K562 (cell line): Measurements from ENCODE around the gene ENTPD5. TPM values are rescaled to one million over a fixed set of nuclear protein-coding genes. Genes with fewer than 3 reads are reported as not detected.

Experiments
- BRD4 ChIP-seq: fragments of 200-600 bp; sonication (generic); IDR thresholded peaks from 2 replicates; pipeline ENCODE4 v1.6.1; 2017; ENCODE audit warnings: inconsistent platforms
- MYC ChIP-seq, 2 experiments: fragments of 250-450 bp in 1 of 2; sonication (Bioruptor Pico) in 1 of 2; IDR thresholded peaks; 2 replicates each; pipeline versions ENCODE4 v1.5.1 to v1.6.1; 2012 to 2021; ENCODE audit warnings: low read depth in 2 of 2, borderline replicate concordance in 1 of 2, improper control_type of control experiment in 1 of 2, low read length in 1 of 2, mild to moderate bottlenecking in 1 of 2, moderate library complexity in 1 of 2
- POLR3G ChIP-seq: IDR thresholded peaks from 2 replicates; pipeline ENCODE4 v1.6.1; 2011; ENCODE audit not compliant: insufficient read length, insufficient replicate concordance; ENCODE audit errors: extremely low read depth
- RAD21 ChIP-seq, 2 experiments: fragments of 250-450 bp in 1 of 2; fragments of 450-650 bp in 1 of 2; sonication (Bioruptor Pico) in 1 of 2; formaldehyde crosslinking in 1 of 2; IDR thresholded peaks in 1 of 2; conservative IDR thresholded peaks in 1 of 2; 2 replicates each; pipeline versions ENCODE4 v1.4.0 to v1.8.0; 2020 to 2022; ENCODE audit warnings: mild to moderate bottlenecking in 2 of 2, moderate library complexity in 1 of 2
- RBBP5 ChIP-seq: fragments of 200-600 bp; sonication (generic); IDR thresholded peaks from 2 replicates; pipeline ENCODE4 v1.6.1; 2012; ENCODE audit warnings: borderline replicate concordance, mild to moderate bottlenecking, low read length, control low read depth, inconsistent platforms; ENCODE audit not compliant: insufficient read depth, poor library complexity, severe bottlenecking
- SMAD2 ChIP-seq: fragments of 150-350 bp; IDR thresholded peaks from 2 replicates; pipeline ENCODE4 v1.6.1; 2014; ENCODE audit warnings: low read depth, mild to moderate bottlenecking, low read length
- SPI1 ChIP-seq: IDR thresholded peaks from 2 replicates; pipeline ENCODE4 v1.6.1; 2011; ENCODE audit warnings: low read depth, low read length, control low read depth, borderline replicate concordance
- SUPT5H ChIP-seq: fragments of 450-650 bp; IDR thresholded peaks from 2 replicates; pipeline ENCODE4 v1.6.1; 2016
- TAF7 ChIP-seq: fragments of 450-650 bp; IDR thresholded peaks from 2 replicates; pipeline ENCODE4 v1.6.1; 2016; ENCODE audit warnings: missing genetic modification characterization, missing compliant biosample characterization
- ZNF197 ChIP-seq: fragments of 200-800 bp; sonication (Bioruptor generic); IDR thresholded peaks from 2 replicates; pipeline ENCODE4 v1.6.1; 2016; ENCODE audit warnings: low read depth, missing genetic modification characterization, missing compliant biosample characterization
- ZNF24 ChIP-seq: fragments of 450-650 bp; IDR thresholded peaks from 2 replicates; pipeline ENCODE4 v1.6.1; 2016
- polyA plus RNA-seq, 8 experiments: library from polyadenylated mRNA; depleted of rRNA in 4 of 8; stranded (reverse) in 5 of 8; unstranded in 3 of 8; fragments of >200 nt; fragmentation: Nextera tagmentation in 2 of 8; fragmentation: Illumina TruSeq in 1 of 8; extraction: Ambion mirVana in 2 of 8; extraction: Trizol in 1 of 8; gene quantifications; 2 replicates each; pipeline versions ENCODE4 v1.2.1 to v1.2.3, GENCODE V29; 2011 to 2014; ENCODE audit warnings: inconsistent platforms in 1 of 8, missing spikeins in 1 of 8
- total RNA-seq, 7 experiments: library from RNA; depleted of rRNA in 6 of 7; stranded (reverse); fragments of >200 nt in 6 of 7; fragmentation: Illumina TruSeq in 2 of 7; extraction: Trizol in 2 of 7; gene quantifications; 2 replicates each; pipeline versions ENCODE4 v1.2.1 to v1.2.3, GENCODE V29; 2011 to 2021; ENCODE audit warnings: low replicate concordance in 1 of 7
- TF ChIP-seq, protein P1 (sequence below), 2 experiments: fragments of 450-650 bp; formaldehyde crosslinking in 1 of 2; IDR thresholded peaks; 2 replicates each; pipeline versions ENCODE4 v1.4.0 to v1.6.1; 2014 to 2020; ENCODE audit warnings: mild to moderate bottlenecking in 2 of 2, borderline replicate concordance in 1 of 2, low read depth in 1 of 2
- TF ChIP-seq, protein P2 (sequence below): sonication (generic); formaldehyde crosslinking; IDR thresholded peaks from 2 replicates; pipeline ENCODE4 v1.8.0; 2022; ENCODE audit warnings: mild to moderate bottlenecking, missing genetic modification reagents

ENTPD5 gene
- total and polyA plus RNA-seq, 9 of the 15 experiments (the other 6 are each of a cell fraction or from before 2014, with no cell fraction given) = 2.7 to 15.3 (median 10.3) TPM

DNA sequence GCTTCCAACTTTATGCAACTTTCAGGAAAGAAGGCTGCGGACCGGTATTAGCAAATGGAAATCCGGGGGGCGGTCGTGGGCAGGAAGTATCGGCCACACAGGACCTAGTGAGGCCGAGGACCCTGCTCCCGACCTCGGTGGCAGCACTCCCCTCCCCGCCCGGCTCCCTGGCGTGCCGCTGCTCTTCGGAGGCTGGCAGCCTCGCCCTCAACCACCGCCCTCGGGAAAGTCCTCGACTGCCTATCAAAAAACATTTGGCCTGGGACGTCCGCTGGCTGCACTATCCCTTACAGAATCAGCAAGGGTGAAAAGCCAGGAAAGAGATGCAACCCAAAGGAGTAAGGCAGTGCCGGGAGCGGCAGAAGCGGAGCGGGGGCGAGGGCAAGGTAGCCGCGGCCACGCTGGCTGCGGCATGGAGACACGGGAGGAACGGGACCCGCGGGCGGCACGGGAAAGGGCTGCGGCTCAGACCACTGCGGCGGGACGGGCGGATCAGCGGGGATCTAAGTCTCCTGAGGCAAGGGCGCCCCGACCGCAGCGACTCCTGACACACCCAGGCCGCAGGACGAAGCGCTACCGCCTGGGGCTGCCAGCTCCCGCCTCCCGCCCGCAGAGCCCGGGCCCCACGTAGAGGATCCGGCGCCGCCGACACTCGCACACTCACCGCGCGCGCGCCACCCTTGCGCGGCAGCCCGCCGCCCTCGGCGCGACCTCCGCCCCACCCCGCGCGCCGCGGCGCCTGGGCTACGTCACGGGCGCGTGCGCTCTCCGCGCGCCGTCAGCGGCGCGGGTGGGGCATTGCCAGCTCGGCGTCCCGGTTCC, at the start of gene ENTPD5, which contains the start of gene BBOF1 (continued):
- TF ChIP-seq, protein P1, sequence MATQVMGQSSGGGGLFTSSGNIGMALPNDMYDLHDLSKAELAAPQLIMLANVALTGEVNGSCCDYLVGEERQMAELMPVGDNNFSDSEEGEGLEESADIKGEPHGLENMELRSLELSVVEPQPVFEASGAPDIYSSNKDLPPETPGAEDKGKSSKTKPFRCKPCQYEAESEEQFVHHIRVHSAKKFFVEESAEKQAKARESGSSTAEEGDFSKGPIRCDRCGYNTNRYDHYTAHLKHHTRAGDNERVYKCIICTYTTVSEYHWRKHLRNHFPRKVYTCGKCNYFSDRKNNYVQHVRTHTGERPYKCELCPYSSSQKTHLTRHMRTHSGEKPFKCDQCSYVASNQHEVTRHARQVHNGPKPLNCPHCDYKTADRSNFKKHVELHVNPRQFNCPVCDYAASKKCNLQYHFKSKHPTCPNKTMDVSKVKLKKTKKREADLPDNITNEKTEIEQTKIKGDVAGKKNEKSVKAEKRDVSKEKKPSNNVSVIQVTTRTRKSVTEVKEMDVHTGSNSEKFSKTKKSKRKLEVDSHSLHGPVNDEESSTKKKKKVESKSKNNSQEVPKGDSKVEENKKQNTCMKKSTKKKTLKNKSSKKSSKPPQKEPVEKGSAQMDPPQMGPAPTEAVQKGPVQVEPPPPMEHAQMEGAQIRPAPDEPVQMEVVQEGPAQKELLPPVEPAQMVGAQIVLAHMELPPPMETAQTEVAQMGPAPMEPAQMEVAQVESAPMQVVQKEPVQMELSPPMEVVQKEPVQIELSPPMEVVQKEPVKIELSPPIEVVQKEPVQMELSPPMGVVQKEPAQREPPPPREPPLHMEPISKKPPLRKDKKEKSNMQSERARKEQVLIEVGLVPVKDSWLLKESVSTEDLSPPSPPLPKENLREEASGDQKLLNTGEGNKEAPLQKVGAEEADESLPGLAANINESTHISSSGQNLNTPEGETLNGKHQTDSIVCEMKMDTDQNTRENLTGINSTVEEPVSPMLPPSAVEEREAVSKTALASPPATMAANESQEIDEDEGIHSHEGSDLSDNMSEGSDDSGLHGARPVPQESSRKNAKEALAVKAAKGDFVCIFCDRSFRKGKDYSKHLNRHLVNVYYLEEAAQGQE (IDR thresholded peaks at IDR 0.05; ENCODE audit: borderline replicate concordance) = no peak
- TF ChIP-seq, protein P1 (CRISPR knock-in tag; IDR thresholded peaks at IDR 0.05; ENCODE audit: low read depth) = peak; percentile 56; the same call in 1 of the 2 replicates
- TF ChIP-seq SPI1 (no peak), SUPT5H (peak; percentile 77), RBBP5 (peak; percentile 67), POLR3G (no peak), ZNF197 (no peak), SMAD2 (no peak), MYC (IDR thresholded peaks at IDR 0.05; ENCODE audit: low read depth, low read length) (peak; percentile 71; the same call in 1 of the 2 replicates), MYC (CRISPR knock-in tag; IDR thresholded peaks at IDR 0.05; ENCODE audit: borderline replicate concordance, low read depth) (0 out of 2 replicates have a peak, but pooled peaks have one; percentile 24), BRD4 (peak; percentile 48; the same call in 1 of the 2 replicates), ZNF24 (peak; percentile 21; the same call in 1 of the 2 replicates), RAD21 (CRISPR knock-in tag; conservative IDR thresholded peaks at IDR 0.05 in 1 of 2, IDR thresholded peaks at IDR 0.05 in 1 of 2) (no peak), TAF7 (0 out of 2 replicates have a peak, but pooled peaks have one; percentile 26)
- TF ChIP-seq, protein P2, sequence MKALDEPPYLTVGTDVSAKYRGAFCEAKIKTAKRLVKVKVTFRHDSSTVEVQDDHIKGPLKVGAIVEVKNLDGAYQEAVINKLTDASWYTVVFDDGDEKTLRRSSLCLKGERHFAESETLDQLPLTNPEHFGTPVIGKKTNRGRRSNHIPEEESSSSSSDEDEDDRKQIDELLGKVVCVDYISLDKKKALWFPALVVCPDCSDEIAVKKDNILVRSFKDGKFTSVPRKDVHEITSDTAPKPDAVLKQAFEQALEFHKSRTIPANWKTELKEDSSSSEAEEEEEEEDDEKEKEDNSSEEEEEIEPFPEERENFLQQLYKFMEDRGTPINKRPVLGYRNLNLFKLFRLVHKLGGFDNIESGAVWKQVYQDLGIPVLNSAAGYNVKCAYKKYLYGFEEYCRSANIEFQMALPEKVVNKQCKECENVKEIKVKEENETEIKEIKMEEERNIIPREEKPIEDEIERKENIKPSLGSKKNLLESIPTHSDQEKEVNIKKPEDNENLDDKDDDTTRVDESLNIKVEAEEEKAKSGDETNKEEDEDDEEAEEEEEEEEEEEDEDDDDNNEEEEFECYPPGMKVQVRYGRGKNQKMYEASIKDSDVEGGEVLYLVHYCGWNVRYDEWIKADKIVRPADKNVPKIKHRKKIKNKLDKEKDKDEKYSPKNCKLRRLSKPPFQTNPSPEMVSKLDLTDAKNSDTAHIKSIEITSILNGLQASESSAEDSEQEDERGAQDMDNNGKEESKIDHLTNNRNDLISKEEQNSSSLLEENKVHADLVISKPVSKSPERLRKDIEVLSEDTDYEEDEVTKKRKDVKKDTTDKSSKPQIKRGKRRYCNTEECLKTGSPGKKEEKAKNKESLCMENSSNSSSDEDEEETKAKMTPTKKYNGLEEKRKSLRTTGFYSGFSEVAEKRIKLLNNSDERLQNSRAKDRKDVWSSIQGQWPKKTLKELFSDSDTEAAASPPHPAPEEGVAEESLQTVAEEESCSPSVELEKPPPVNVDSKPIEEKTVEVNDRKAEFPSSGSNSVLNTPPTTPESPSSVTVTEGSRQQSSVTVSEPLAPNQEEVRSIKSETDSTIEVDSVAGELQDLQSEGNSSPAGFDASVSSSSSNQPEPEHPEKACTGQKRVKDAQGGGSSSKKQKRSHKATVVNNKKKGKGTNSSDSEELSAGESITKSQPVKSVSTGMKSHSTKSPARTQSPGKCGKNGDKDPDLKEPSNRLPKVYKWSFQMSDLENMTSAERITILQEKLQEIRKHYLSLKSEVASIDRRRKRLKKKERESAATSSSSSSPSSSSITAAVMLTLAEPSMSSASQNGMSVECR (CRISPR knock-in tag) = no peak
